AG08396 (cell line): ENCODE results near the gene TLCD3B.
A peak's percentile ranks its signal among the peaks of the same experiment; 100 is the strongest.
"Not testable (repeated sequence)": the region's sequence is repeated elsewhere in the genome, so short reads cannot be mapped to it uniquely, and the experiment has no call there.

Experiments
- DNase-seq: peaks from one replicate; pipeline ENCODE4 v3.0.0; 2012; ENCODE audit warnings: low spot score, mixed read lengths

Gene TLCD3B

DNA sequence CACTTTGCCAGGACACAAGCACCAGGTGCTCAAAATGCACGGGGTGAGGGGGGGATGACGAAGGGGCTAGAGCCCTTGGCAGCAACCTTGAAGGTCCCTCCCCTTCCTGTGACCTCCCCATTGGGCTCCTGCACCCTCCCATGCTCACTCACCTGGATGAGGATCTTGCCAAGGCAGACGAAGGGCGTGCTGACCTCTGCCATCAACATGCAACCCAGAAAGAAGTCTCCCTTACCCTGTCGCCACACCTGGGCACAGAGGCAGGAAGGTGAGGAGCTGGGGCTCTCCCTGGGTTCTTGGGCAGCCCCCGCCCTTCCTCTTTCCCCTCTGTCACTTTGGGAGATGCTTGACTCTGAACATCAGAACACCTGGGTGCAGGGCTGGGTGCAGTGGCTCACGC, 5.5 kb downstream of the TLCD3B start:
- no peak for DNase-seq

DNA sequence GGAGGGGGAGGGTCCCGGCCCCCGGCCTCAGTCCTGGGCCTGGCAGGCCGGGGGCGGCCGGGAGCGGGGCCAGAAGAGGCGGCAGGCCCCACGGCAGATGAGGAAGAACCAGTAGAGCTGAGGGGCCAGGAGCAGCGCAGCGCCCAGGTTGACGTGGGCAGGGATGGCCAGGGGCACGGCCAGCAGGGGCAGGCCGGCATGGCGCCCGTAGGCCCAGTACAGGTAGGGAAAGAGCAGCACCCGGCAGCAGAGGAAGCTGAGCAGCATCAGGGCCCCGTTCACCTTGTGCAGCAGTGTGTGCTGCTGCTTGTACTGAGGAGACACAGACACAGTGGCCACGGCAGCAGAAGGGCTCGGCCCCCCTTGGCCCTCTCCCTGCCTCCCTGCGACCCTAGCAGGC, 5.9 kb downstream of the TLCD3B start:
- no peak for DNase-seq

GRCh38 chr16:30024451-30024850, 6.6 kb downstream of the TLCD3B start:
- no peak for DNase-seq

- DNase-seq: no peak
These were observed 7.5 kb downstream of the TLCD3B start for GRCh38 chr16:30023586-30023985.

- no peak for DNase-seq
These were observed 8.2 kb downstream of the TLCD3B start, which contains the start of gene C16orf92 for GRCh38 chr16:30022887-30023286. TSS of gene C16orf92 (plus strand) at chr16:30023198. CDS start at chr16:30023341, 143 bp downstream.

- no peak for DNase-seq
These were observed 12.3 kb downstream of the TLCD3B start for GRCh38 chr16:30018731-30019158.

DNA sequence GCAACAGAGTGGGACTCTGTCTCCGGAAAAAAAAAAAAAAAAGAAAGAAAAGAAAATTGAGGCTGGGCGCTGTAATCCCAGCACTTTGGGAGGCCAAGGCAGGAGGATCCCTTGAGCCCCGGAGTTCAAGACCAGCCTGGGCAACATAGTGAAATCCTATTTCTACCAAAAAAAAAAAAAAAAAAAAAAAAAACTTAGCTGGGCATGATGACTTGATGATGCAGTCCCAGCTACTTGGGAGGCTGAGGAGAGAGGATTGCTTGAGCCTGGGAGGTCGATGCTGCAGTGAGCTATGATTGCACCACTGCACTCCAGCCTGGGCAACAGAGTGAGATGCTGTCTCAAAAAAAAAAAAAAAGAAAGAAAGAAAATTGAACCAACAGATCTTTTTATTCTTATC, 13.1 kb downstream of the TLCD3B start:
- not testable (repeated sequence) for DNase-seq

DNA sequence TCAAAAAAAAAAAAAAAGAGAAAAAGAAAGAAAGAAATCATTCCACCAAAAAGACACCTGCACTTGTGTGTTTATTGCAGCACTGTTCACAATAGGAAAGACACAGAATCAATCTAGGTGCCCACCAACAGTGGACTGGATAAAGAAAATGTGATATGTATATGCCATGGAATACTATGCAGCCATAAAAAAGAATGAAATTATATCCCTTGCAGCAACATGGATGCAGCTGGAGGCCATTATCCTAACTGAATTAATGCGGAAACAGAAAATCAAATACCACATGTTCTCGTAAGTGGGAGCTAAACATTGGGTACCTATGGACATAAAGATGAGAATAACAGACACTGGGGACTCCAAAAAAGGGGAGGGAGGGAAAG, 13.8 kb downstream of the TLCD3B start:
- DNase-seq: no peak

- no peak for DNase-seq
These were observed 14.4 kb downstream of the TLCD3B start for GRCh38 chr16:30016555-30017276.

GRCh38 chr16:30015450-30015849, 15.6 kb downstream of the TLCD3B start:
- not testable (repeated sequence) for DNase-seq

DNA sequence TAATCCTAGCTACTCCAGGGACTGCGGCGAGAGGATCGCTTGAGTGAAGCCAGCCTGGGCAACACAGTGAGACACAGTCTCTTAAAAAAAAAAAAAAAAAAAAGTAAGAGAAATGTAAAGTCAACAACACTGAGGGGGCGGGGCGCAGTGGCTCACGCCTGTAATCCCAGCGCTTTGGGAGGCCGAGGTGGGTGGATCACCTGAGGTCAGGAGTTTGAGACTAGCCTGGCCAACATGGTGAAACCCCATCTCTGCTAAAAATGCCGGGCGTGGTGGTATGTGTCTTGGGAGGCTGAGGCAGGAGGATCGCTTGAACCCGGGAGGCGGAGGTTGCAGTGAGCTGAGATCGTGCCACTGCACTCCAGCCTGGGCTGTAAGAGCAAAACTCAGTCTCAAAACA, 18.5 kb downstream of the TLCD3B start:
- not testable (repeated sequence) for DNase-seq

- DNase-seq: no peak
These were observed 19.2 kb downstream of the TLCD3B start for GRCh38 chr16:30011714-30012504.

GRCh38 chr16:30010844-30011713, 20.0 kb downstream of the TLCD3B start, which contains the start of gene DOC2A:
TSS of gene DOC2A (minus strand) at chr16:30011027. CDS start at chr16:30010222, 805 bp downstream.
- DNase-seq: peak; percentile 53

- no peak for DNase-seq
These were observed 20.9 kb downstream of the TLCD3B start for GRCh38 chr16:30009990-30010843.

GRCh38 chr16:30009085-30009862, 21.8 kb downstream of the TLCD3B start:
- no peak for DNase-seq

DNA sequence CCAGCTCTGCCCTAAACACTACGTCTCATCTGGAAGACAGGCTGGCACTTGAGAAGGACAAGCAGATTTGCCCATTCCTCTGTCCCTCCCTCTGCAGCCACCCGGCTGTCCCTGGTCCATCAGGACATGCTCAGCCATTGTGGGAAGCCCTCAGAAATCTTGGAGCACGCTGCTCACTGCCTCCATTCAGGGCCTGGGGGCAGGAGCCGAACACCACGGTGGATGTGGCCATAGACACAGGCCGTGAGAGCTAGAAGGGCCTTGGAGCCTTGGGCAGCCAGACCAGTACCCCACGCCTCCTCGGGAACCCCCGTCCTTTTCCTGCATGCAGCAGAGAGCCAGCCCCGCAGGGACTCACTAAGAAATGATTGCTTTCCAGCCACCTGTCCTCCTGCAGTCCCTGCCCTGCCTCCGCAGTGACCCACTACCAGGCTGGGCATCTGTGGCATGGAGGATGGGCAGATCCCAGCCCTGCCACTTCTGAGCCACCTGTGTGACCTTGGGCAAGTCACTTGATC, 23.6 kb downstream of the TLCD3B start:
- DNase-seq: no peak

- DNase-seq: no peak
These were observed 24.3 kb downstream of the TLCD3B start for GRCh38 chr16:30006659-30007377.

- DNase-seq: no peak
These were observed 25.0 kb downstream of the TLCD3B start for GRCh38 chr16:30006095-30006473.

DNA sequence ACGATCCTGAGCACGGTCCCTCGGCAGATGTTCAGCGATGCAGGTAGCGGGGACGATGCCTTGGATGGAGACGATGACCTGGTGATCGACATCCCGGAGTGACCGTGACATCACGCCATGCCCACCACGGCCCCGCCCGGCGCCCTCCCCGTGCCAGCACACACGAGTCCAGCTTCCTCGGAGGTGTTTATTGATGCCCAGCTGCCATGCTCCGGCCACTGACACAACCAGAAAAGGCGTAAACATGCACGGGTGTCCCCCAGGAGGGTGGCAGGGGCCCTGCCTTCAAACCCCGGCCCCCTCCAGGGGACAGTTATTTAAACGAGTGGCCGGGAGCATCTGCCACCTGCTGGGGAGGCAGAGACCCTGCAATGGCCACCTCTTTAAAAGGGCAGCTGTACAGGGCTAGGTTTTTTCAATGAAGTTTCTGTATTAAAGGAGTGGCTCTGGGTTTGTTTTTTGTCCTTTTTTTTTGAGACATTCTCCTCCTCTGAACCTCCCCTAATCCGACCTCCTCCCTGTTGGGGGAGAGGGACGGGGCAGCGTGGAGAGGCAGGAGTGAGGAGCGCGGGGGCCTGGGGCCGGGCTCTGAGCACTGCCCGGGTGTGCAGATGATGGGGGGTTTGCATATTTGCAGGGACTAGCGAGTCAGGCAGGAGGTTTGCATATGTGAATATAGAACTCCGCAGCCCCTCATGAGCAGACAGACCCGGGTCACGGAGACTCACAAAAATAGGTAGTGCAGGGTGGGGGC, 25.6 kb downstream of the TLCD3B start:
- peak; percentile 87 for DNase-seq
